CD4-positive, CD25-positive, alpha-beta regulatory T cell (primary cell): ENCODE results near the gene CCDC83. TPM values are rescaled to one million over a fixed set of nuclear protein-coding genes. Genes with fewer than 3 reads are reported as not detected.

Experiments used
- ATAC-seq, 2 donors: fragments of 150-1000 bp; cut with Tn5 transposase; one replicate each; pipeline ENCODE4 v1.10.0; 2021; ENCODE audit warnings: low read depth in 2 of 2, moderate number of reproducible peaks in 2 of 2, moderate library complexity in 1 of 2
- DNase-seq, 3 donors: peaks; one replicate each; pipeline versions ENCODE4 v3.0.0 to v3.0.0-alpha.2; 2012 to 2022; ENCODE audit warnings: mixed read lengths in 1 of 3
- H3K27ac ChIP-seq: one replicate; pipeline ENCODE4 v1.7.0; 2013; ENCODE audit warnings: mild to moderate bottlenecking, low read length; ENCODE audit not compliant: insufficient read depth, poor library complexity, severe bottlenecking
- H3K27me3 ChIP-seq: one replicate; pipeline ENCODE4 v1.7.0; 2013; ENCODE audit warnings: low read length; ENCODE audit not compliant: control insufficient read depth, insufficient read depth
- H3K36me3 ChIP-seq: one replicate; pipeline ENCODE4 v1.7.0; 2013; ENCODE audit warnings: mild to moderate bottlenecking, low read length, moderate library complexity; ENCODE audit not compliant: control insufficient read depth, insufficient read depth
- H3K4me1 ChIP-seq: 2 replicates; pipeline ENCODE4 v1.7.0; 2013; ENCODE audit warnings: mild to moderate bottlenecking, low read length; ENCODE audit not compliant: insufficient read depth, control insufficient read depth, poor library complexity, severe bottlenecking
- H3K4me3 ChIP-seq: one replicate; pipeline ENCODE4 v1.7.0; 2013; ENCODE audit warnings: low read depth, mild to moderate bottlenecking, low read length, moderate library complexity
- H3K9me3 ChIP-seq, 2 experiments: 1 replicate in 1 of 2; 2 replicates in 1 of 2; pipeline ENCODE4 v1.7.0; 2013; ENCODE audit warnings: low read length in 2 of 2, mild to moderate bottlenecking in 1 of 2, moderate library complexity in 1 of 2; ENCODE audit not compliant: control insufficient read depth in 2 of 2
- H3K27ac Mint-ChIP-seq, 3 donors: one replicate each; pipeline ENCODE4 v1.8.0; 2020 to 2022; ENCODE audit warnings: mild to moderate bottlenecking in 3 of 3, mixed read lengths in 3 of 3, moderate library complexity in 2 of 3
- H3K27me3 Mint-ChIP-seq: one replicate; pipeline ENCODE4 v1.8.0; 2022; ENCODE audit warnings: mild to moderate bottlenecking, mixed read lengths
- H3K36me3 Mint-ChIP-seq: one replicate; pipeline ENCODE4 v1.8.0; 2020; ENCODE audit warnings: mixed read lengths
- H3K4me1 Mint-ChIP-seq, 4 donors: one replicate each; pipeline ENCODE4 v1.8.0; 2020 to 2022; ENCODE audit warnings: mixed read lengths in 4 of 4, mild to moderate bottlenecking in 1 of 4
- H3K4me3 Mint-ChIP-seq, 4 donors: one replicate each; pipeline ENCODE4 v1.8.0; 2020 to 2022; ENCODE audit warnings: mild to moderate bottlenecking in 4 of 4, mixed read lengths in 4 of 4, moderate library complexity in 3 of 4
- H3K9me3 Mint-ChIP-seq, 7 donors: one replicate each; pipeline ENCODE4 v1.8.0; 2020 to 2022; ENCODE audit warnings: mixed read lengths in 7 of 7, mild to moderate bottlenecking in 3 of 7, moderate library complexity in 2 of 7
- polyA plus RNA-seq, 4 donors: library from polyadenylated mRNA; unstranded; fragments of 300-500 nt; fragmentation: Illumina TruSeq; gene quantifications; one replicate each; pipeline ENCODE4 v1.2.3, GENCODE V29; 2021
- total RNA-seq: library from RNA; stranded (reverse); gene quantifications from one replicate; pipeline ENCODE4 v1.2.3, GENCODE V29; 2022

CCDC83 gene
- total and polyA plus RNA-seq, 5 donors from 2014 or later: not detected

DNA sequence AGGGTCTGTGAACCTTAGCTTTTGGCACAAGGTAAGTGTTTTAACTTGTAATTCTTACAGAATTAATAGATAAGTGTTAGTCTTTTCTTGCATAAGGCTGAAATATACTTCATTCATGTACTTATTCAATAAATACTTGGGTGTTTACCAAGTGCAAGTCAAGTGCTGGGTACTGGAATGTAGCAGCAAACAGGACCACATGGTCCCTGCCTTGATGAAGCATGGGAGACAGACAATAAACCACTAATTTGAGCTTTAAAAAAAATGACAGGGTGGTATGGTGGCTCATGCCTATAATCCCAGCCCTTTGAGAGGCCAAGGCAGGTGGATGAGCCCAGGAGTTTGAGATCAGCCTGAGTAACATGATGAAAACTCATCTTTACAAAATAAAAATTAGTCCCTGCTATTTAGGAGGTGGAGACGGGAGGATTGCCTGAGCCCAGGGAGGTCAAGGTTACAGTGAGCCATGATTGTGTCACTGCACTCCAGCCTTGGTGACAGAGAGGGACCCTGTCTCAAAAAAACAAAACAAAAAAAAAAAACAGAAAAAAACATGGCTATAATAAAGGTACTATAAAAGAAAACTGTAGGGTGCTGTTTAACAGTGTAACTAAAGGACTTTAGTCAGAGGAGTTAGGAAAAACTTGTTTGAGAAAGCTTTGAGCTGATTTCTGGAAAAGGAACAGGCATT lies 11.1 kb downstream of the CCDC83 start:
- no peaks in the 10 kb centered on the region for H3K36me3 ChIP-seq
- Mint-ChIP-seq H3K9me3 (peaks cover 0 to 1% (median 0%) of the 10 kb centered on the region in 7 donors), H3K27ac (no peak overlapping the region), H3K4me1 (no peaks in the 10 kb centered on the region), H3K36me3 (no peaks in the 10 kb centered on the region), H3K4me3 (no peak overlapping the region), H3K27me3 (peaks cover 43% of the 10 kb centered on the region)
- ATAC-seq (no peak), DNase-seq (no peak)
- no peaks in the 10 kb centered on the region for H3K4me1 ChIP-seq
- H3K27me3 ChIP-seq: peaks cover 5% of the 10 kb centered on the region
- H3K9me3 ChIP-seq: no peaks in the 10 kb centered on the region
- H3K27ac ChIP-seq: no peak overlapping the region
- no peak overlapping the region for H3K4me3 ChIP-seq

DNA sequence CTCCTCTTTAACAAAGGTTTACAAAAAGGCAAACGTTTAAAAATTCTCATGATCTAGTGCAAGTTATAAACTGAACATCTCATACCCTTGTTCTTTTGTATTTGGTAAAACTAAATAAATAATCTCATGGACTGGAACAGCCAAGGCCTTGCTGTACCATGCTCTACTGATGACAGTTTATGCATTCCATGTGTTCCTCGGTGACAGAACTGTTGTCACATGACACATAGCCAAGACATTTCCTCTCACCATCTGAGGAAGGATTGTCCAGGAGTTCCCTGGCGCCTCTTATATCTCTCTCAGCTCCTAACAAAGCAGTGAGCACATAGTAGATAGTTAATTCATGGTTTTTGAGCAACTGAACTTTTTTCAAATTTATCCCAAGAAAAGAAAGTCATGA lies 12.6 kb downstream of the CCDC83 start:
- no peak overlapping the region for H3K4me3 Mint-ChIP-seq
- Histone ChIP-seq H3K4me1 (no peaks in the 10 kb centered on the region), H3K27me3 (peaks cover 5% of the 10 kb centered on the region), H3K9me3 (no peaks in the 10 kb centered on the region), H3K27ac (no peak overlapping the region), H3K4me3 (no peak overlapping the region), H3K36me3 (no peaks in the 10 kb centered on the region)
- H3K27me3 Mint-ChIP-seq: peaks cover 29% of the 10 kb centered on the region
- ATAC-seq (no peak), DNase-seq (no peak)
- peaks cover 0 to 1% (median 0%) of the 10 kb centered on the region in 7 donors for H3K9me3 Mint-ChIP-seq
- no peak overlapping the region for H3K27ac Mint-ChIP-seq
- H3K4me1 Mint-ChIP-seq: no peaks in the 10 kb centered on the region
- H3K36me3 Mint-ChIP-seq: no peaks in the 10 kb centered on the region

DNA sequence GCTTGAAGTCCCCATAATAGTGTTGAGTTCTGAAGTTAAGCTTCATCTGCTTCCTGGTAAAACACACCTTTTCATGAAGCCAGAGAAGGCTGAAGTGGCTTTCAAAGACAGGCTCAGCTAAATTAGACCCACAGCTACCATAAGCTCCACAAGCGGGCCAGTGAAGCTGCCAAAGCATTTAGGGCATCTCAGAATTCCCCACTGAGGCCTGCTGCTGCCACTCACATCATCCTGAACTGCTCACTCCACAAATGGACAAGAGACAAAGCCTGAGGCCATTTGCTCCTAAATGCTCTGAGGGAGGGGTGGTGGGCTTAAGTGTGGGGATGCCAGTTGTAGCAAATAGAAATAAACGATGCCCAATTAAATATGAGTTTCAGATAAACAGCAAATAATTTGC lies 14.6 kb downstream of the CCDC83 start:
- peaks cover 0 to 3% (median 0%) of the 10 kb centered on the region in 7 donors for H3K9me3 Mint-ChIP-seq
- H3K27me3 Mint-ChIP-seq: peaks cover 37% of the 10 kb centered on the region
- H3K27ac ChIP-seq: no peak overlapping the region
- no peaks in the 10 kb centered on the region for H3K4me1 ChIP-seq
- ATAC-seq (no peak), DNase-seq (no peak)
- H3K36me3 ChIP-seq: no peaks in the 10 kb centered on the region
- H3K27ac Mint-ChIP-seq: no peak overlapping the region
- no peaks in the 10 kb centered on the region for H3K36me3 Mint-ChIP-seq
- H3K4me1 Mint-ChIP-seq: no peaks in the 10 kb centered on the region
- no peak overlapping the region for H3K4me3 Mint-ChIP-seq
- H3K4me3 ChIP-seq: no peak overlapping the region
- H3K27me3 ChIP-seq: peaks cover 2% of the 10 kb centered on the region
- H3K9me3 ChIP-seq: no peaks in the 10 kb centered on the region

DNA sequence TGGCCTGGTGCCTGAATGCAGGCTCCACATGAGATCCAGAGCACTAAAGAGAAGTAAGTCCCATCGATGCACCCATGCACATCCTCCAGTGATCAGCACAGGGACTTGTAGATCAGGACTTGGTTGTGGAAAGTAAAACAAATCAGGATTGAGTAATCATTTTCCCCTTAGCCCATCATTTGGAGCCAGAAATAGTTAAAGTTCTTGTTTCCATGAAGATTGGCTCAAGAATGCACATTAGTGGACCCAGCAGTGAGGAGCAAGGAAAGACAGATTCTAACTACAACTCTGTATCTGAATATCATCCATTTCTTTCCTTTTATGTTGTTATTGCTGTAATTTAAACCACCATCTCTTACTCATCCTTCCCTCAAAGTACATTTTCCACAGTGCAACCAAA lies 19.1 kb downstream of the CCDC83 start:
- ATAC-seq (no peak), DNase-seq (no peak)
- Mint-ChIP-seq H3K4me1 (no peaks in the 10 kb centered on the region), H3K27ac (no peak overlapping the region), H3K27me3 (peaks cover 21% of the 10 kb centered on the region), H3K36me3 (no peaks in the 10 kb centered on the region), H3K9me3 (peaks cover 0 to 4% (median 0%) of the 10 kb centered on the region in 7 donors), H3K4me3 (no peak overlapping the region)
- H3K9me3 ChIP-seq: no peaks in the 10 kb centered on the region
- no peaks in the 10 kb centered on the region for H3K4me1 ChIP-seq
- H3K36me3 ChIP-seq: no peaks in the 10 kb centered on the region
- H3K4me3 ChIP-seq: no peak overlapping the region
- no peak overlapping the region for H3K27ac ChIP-seq
- peaks cover 11% of the 10 kb centered on the region for H3K27me3 ChIP-seq

DNA sequence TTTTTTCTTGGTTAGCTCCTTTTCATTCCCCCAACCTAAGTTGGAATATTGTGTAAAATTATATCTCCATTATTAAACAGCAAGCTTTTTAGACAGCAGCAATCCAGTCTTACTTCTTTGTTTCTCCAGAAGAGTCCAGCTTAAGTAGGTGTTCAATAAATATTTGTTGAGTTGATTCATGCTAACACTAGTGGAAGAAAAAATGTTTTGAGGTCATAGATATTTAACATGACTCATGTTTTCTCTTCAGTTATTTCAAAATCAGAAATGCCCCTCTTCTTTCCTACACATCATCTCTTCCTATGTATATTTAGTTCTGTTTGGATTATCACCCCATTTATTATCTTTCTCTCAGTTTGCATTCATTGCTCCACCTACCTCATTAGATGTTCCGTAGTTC lies 20.3 kb downstream of the CCDC83 start:
- DNase-seq: no peak
- no peak overlapping the region for H3K4me3 Mint-ChIP-seq
- H3K36me3 ChIP-seq: no peaks in the 10 kb centered on the region
- no peaks in the 10 kb centered on the region for H3K4me1 Mint-ChIP-seq
- no peak overlapping the region for H3K4me3 ChIP-seq
- peaks cover 11% of the 10 kb centered on the region for H3K27me3 ChIP-seq
- H3K36me3 Mint-ChIP-seq: no peaks in the 10 kb centered on the region
- no peaks in the 10 kb centered on the region for H3K4me1 ChIP-seq
- H3K9me3 ChIP-seq: no peaks in the 10 kb centered on the region
- H3K27ac ChIP-seq: no peak overlapping the region
- H3K9me3 Mint-ChIP-seq: peaks cover 0 to 4% (median 0%) of the 10 kb centered on the region in 7 donors
- peaks cover 25% of the 10 kb centered on the region for H3K27me3 Mint-ChIP-seq
- H3K27ac Mint-ChIP-seq: no peak overlapping the region
- no peak for ATAC-seq

DNA sequence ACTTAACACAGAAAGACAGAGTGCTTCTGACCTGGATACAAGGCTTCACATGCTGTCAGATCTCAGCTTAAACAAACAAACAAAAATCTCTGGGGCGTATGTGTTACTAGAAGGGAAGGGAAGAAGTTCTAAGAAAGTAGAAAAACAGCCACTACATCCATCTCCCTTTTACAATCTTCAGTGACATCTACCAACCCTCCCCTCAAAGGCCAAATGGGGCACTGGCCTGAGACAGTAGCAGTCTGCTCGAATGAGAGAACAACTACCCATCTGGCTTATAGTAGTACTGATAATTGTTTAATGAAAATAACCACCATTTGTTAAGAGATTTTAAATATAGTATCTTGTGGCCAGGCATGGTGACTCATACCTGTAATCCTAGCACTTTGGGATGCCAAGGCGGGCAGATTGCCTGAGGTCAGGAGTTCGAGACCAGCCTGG lies 29.4 kb downstream of the CCDC83 start:
- Histone ChIP-seq H3K9me3 (no peaks in the 10 kb centered on the region), H3K27me3 (no peaks in the 10 kb centered on the region), H3K4me1 (no peaks in the 10 kb centered on the region), H3K4me3 (no peak overlapping the region), H3K36me3 (no peaks in the 10 kb centered on the region), H3K27ac (no peak overlapping the region)
- no peaks in the 10 kb centered on the region for H3K9me3 Mint-ChIP-seq
- H3K4me1 Mint-ChIP-seq: no peaks in the 10 kb centered on the region
- no peak overlapping the region for H3K4me3 Mint-ChIP-seq
- H3K36me3 Mint-ChIP-seq: no peaks in the 10 kb centered on the region
- no peak overlapping the region for H3K27ac Mint-ChIP-seq
- ATAC-seq (no peak), DNase-seq (no peak)
- H3K27me3 Mint-ChIP-seq: peaks cover 46% of the 10 kb centered on the region

DNA sequence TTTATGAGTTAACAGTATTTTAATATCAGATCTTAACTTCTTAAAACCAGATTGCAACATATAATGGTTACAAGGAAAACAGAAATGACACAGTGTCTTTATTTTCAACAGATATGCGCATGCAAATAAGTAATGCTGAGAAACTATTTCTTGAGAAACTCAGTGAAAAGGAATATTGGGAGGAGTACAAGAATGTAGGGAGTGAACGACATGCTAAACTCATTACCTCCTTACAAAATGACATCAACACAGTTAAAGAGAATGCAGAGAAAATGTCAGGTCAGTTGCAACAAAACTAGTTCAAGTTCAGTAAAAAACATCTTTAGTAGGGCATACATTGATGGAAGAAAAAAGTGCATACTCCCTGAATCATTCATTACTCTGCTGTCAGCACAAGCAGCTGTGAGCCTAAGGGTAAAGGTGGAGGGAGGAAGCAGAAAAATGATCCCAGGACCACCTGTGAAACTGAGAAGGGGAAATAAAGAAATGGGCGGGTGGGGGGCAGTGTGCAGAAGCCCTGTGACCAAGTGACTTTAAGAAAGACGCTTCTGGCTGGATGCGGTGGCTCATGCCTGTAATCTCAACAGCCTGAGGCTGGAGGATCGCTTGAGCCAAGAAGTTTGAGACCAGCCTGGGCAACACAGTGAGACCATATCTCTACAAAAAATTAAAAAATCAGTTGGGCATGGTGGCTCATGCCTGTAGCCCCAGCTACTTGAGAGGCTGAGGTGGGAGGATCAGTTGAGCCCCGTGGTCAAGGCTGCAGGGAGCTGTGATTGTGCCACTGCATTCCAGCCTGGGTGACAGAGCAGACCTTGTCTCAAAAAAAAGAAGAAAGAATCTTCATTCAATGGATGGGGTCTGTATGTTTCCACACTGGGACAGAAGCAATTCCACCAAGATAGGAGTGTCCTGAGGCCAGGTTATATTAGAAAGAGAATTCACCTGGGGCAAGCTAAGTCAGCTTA lies 31.2 kb downstream of the CCDC83 start:
- H3K27me3 ChIP-seq: no peaks in the 10 kb centered on the region
- Mint-ChIP-seq H3K9me3 (peaks cover 0 to 2% (median 0%) of the 10 kb centered on the region in 7 donors), H3K27me3 (peaks cover 38% of the 10 kb centered on the region), H3K27ac (no peak overlapping the region), H3K4me1 (no peaks in the 10 kb centered on the region), H3K4me3 (no peak overlapping the region), H3K36me3 (no peaks in the 10 kb centered on the region)
- H3K27ac ChIP-seq: no peak overlapping the region
- no peaks in the 10 kb centered on the region for H3K4me1 ChIP-seq
- no peak overlapping the region for H3K4me3 ChIP-seq
- H3K36me3 ChIP-seq: no peaks in the 10 kb centered on the region
- no peak for ATAC-seq
- no peak for DNase-seq
- H3K9me3 ChIP-seq: no peaks in the 10 kb centered on the region
